PC-3 (cell line): ENCODE results near the gene TEP1. TPM values are rescaled to one million over a fixed set of nuclear protein-coding genes. Genes with fewer than 3 reads are reported as not detected.

Experiments used
- ATAC-seq: fragments of 200-7000 bp; cut with Tn5 transposase; 2 replicates; pipeline ENCODE4 v1.9.1; 2020; ENCODE audit warnings: mild to moderate bottlenecking, moderate library complexity
- BruUV-seq: library from RNA; stranded (reverse); fragments of 400-500 nt; replicated peaks from 2 replicates; lab custom pipeline; 2021; lab: Mats Ljungman, UMichigan
- CTCF ChIA-PET: fragments of 300-600 bp; sonication (Branson Sonifier 250); formaldehyde crosslinking; loops from one replicate; lab custom pipeline; 2022; ENCODE audit warnings: antibody characterized with exemption; lab: Charles Lee
- POLR2A ChIA-PET: fragments of 300-600 bp; sonication (Branson Sonifier 250); formaldehyde crosslinking; loops from one replicate; lab custom pipeline; 2022; ENCODE audit warnings: antibody characterized with exemption; ENCODE audit not compliant: unreplicated experiment; lab: Charles Lee
- DNase-seq: peaks from one replicate; pipeline ENCODE4 v3.0.0-alpha.2; 2015
- H2AFZ ChIP-seq: fragments of 300-600 bp; sonication (generic); 2 replicates; pipeline ENCODE4 v1.6.0; 2016; ENCODE audit warnings: antibody characterized with exemption, low read length
- H3F3A ChIP-seq: fragments of 300-600 bp; sonication (generic); one replicate; pipeline ENCODE4 v1.6.0; 2017; ENCODE audit warnings: antibody characterized with exemption, low read length, control low read depth, mild to moderate bottlenecking; ENCODE audit not compliant: unreplicated experiment
- H3K27ac ChIP-seq: fragments of 300-600 bp; sonication (generic); 2 replicates; pipeline ENCODE4 v1.5.1; 2016; ENCODE audit warnings: mild to moderate bottlenecking, low read length
- H3K27me3 ChIP-seq: fragments of 300-600 bp; sonication (generic); 2 replicates; pipeline ENCODE4 v1.6.1; 2016; ENCODE audit warnings: low read length, mixed read lengths
- H3K36me3 ChIP-seq: fragments of 300-600 bp; sonication (generic); 2 replicates; pipeline ENCODE4 v1.6.1; 2016; ENCODE audit warnings: low read depth, mixed run types, low read length, mixed read lengths
- H3K4me1 ChIP-seq: fragments of 300-600 bp; sonication (generic); 2 replicates; pipeline ENCODE4 v1.5.1; 2016; ENCODE audit warnings: low read length; ENCODE audit not compliant: insufficient read depth
- H3K4me2 ChIP-seq: fragments of 300-600 bp; sonication (generic); 2 replicates; pipeline ENCODE4 v1.6.0; 2016; ENCODE audit warnings: low read length
- H3K4me3 ChIP-seq: fragments of 300-600 bp; sonication (generic); 2 replicates; pipeline ENCODE4 v1.5.1; 2016; ENCODE audit warnings: mild to moderate bottlenecking, low read length, mixed read lengths
- H3K79me2 ChIP-seq: fragments of 300-600 bp; sonication (generic); 2 replicates; pipeline ENCODE4 v1.6.1; 2017; ENCODE audit warnings: low read length, mixed read lengths
- H3K9ac ChIP-seq: fragments of 300-600 bp; sonication (generic); 2 replicates; pipeline ENCODE4 v1.6.0; 2016; ENCODE audit warnings: mild to moderate bottlenecking, low read length
- H3K9me2 ChIP-seq: fragments of 300-600 bp; sonication (generic); replicated peaks from 2 replicates; pipeline ENCODE4 v1.6.1; 2016; ENCODE audit warnings: mixed run types, low read length, mixed read lengths
- H3K9me3 ChIP-seq: fragments of 300-600 bp; sonication (generic); 2 replicates; pipeline ENCODE4 v1.6.1; 2016; ENCODE audit warnings: low read length, mixed read lengths
- H4K20me1 ChIP-seq: fragments of 300-600 bp; sonication (generic); 2 replicates; pipeline ENCODE4 v1.6.1; 2016; ENCODE audit warnings: low read length, mixed read lengths
- EZH2 ChIP-seq: fragments of 300-600 bp; sonication (generic); IDR thresholded peaks from one replicate; pipeline ENCODE4 v1.6.1; 2017; ENCODE audit warnings: antibody characterized with exemption, mild to moderate bottlenecking, low read length; ENCODE audit not compliant: unreplicated experiment
- EZH2phosphoT487 ChIP-seq: fragments of 300-600 bp; sonication (generic); IDR thresholded peaks from 2 replicates; pipeline ENCODE4 v1.6.1; 2018; ENCODE audit warnings: mild to moderate bottlenecking, antibody characterized with exemption, low read length, borderline replicate concordance
- intact Hi-C: fragments of 100-400 bp; cut with micrococcal nuclease; formaldehyde crosslinking; loops from 2 replicates; pipeline ENCODE4 v1.9.0; 2023
- total RNA-seq: library from RNA; depleted of rRNA; stranded (reverse); fragments of >200 nt; gene quantifications from 2 replicates; pipeline ENCODE4 v1.2.3, GENCODE V29; 2014
- TF ChIP-seq, protein P1 (sequence below): fragments of 300-600 bp; sonication (generic); conservative IDR thresholded peaks from 2 replicates; pipeline ENCODE4 v1.5.1; 2017; ENCODE audit warnings: antibody characterized with exemption, low read depth, mild to moderate bottlenecking, low read length

Gene TEP1
- total RNA-seq, 1 experiment from 2014 or later = 8.9 TPM

DNA sequence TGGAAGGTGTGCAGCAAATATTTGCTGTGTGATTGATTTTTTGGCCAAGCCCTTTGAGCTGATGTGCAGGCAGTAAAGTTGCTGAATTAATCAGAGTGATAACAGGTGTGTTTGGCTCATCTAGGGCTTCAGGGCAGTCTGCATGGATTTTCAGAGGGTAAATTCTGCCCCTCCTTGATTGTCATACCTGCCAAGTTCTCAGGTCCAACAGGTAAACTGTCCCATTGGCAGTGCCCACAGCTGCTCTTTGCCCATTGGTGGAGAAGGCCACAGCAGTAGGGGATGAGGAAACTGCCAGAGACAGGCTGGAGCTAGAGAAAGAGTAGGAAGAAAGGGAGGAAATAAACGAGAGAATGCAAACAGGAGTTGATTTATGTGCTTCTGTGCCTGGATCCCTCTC lies 33.6 kb downstream of the TEP1 start:
- Histone ChIP-seq H3K36me3 (peaks cover 10% of the 10 kb centered on the region; the same call in 1 of the 2 replicates), H3K9ac (no peak overlapping the region)

DNA sequence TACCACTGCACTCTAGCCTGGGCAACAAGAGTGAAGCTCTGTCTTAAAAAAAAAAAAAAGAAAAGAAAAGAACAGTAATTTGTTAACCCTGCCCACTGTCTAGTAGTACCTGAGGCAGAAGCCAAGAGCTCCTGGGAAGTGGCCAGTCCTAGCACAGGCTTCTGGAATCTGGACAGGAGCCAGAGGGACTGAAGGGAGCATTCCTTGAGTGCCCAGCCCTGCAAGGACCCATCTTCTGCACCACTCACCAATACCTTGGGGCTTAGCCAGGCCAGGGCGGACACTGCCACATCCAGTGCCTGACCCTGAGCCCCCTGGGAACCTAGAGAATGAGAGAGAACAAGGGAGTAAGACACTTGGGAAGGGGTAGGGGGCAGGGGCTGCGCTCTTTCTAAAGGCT lies 36.1 kb downstream of the TEP1 start:
- Histone ChIP-seq H3K79me2 (no peaks in the 10 kb centered on the region), H3K9me2 (no peaks in the 10 kb centered on the region), H3K27ac (no peak overlapping the region), H3F3A (no peaks in the 10 kb centered on the region), H3K4me3 (no peak overlapping the region), H2AFZ (no peak overlapping the region), H3K36me3 (peaks cover 16% of the 10 kb centered on the region; the same call in 1 of the 2 replicates), H4K20me1 (no peaks in the 10 kb centered on the region), H3K4me2 (no peak overlapping the region), H3K4me1 (no peaks in the 10 kb centered on the region), H3K9ac (no peak overlapping the region), H3K27me3 (no peaks in the 10 kb centered on the region), H3K9me3 (no peaks in the 10 kb centered on the region)
- TF ChIP-seq, protein P1, sequence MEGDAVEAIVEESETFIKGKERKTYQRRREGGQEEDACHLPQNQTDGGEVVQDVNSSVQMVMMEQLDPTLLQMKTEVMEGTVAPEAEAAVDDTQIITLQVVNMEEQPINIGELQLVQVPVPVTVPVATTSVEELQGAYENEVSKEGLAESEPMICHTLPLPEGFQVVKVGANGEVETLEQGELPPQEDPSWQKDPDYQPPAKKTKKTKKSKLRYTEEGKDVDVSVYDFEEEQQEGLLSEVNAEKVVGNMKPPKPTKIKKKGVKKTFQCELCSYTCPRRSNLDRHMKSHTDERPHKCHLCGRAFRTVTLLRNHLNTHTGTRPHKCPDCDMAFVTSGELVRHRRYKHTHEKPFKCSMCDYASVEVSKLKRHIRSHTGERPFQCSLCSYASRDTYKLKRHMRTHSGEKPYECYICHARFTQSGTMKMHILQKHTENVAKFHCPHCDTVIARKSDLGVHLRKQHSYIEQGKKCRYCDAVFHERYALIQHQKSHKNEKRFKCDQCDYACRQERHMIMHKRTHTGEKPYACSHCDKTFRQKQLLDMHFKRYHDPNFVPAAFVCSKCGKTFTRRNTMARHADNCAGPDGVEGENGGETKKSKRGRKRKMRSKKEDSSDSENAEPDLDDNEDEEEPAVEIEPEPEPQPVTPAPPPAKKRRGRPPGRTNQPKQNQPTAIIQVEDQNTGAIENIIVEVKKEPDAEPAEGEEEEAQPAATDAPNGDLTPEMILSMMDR = no peak
- no peak for TF ChIP-seq EZH2
- no peak for TF ChIP-seq EZH2phosphoT487
- ATAC-seq = no peak
- POLR2A ChIA-PET = interaction anchor here (0.6 kb wide), 1 partner anchor 34 kb away, joined by 3 read pairs; no protein-coding TSS in a partner anchor
- BruUV-seq = no TSS peak
- intact Hi-C loops = no loop called here
- CTCF ChIA-PET = no interaction called here
- no peak for DNase-seq

More for the DNA sequence above, 33.6 kb downstream of the TEP1 start:
- intact Hi-C loops = no loop called here
- H3K4me1 ChIP-seq = no peaks in the 10 kb centered on the region
- H3K79me2 ChIP-seq = no peaks in the 10 kb centered on the region
- no peak overlapping the region for H2AFZ ChIP-seq
- no peaks in the 10 kb centered on the region for H3K9me3 ChIP-seq
- no peaks in the 10 kb centered on the region for H3K9me2 ChIP-seq
- ChIA-PET CTCF (no interaction called here), POLR2A (no interaction called here)
- no peak overlapping the region for H3K27ac ChIP-seq
- TF ChIP-seq EZH2 (no peak), EZH2phosphoT487 (no peak)
- TF ChIP-seq, protein P1 = no peak
- H3K4me2 ChIP-seq = no peak overlapping the region
- DNase-seq (no peak), ATAC-seq (no peak)
- H4K20me1 ChIP-seq = no peaks in the 10 kb centered on the region
- H3F3A ChIP-seq = no peaks in the 10 kb centered on the region
- no TSS peak for BruUV-seq
- H3K27me3 ChIP-seq = no peaks in the 10 kb centered on the region
- H3K4me3 ChIP-seq = no peak overlapping the region

DNA sequence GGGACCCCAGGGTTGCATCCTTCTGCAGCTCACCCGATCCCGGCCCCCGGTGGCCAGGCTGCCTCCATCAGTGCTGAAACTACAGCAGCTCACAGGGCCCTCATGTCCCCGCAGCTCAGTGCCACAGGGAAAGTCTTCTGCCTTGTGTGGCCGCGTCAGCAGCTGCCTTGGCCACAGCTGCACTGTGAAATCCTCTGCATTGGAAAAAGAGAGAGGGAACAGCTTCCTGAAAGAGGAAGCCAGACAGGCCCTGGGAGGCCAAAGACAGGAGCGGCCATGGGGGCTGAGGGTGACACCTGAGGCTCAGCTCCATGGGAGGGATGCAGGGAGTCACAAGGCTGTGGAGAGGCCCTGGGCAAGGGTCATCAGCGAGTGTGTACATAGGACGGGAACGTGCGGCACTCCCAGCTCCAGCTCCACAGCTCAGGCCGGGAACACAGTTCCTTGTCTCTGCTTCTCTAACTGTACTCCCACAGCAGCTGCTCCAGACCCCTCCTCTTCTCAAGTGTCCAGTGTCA lies 37.2 kb downstream of the TEP1 start:
- no peaks in the 10 kb centered on the region for H3K27me3 ChIP-seq
- H2AFZ ChIP-seq = no peak overlapping the region
- DNase-seq = no peak
- ChIA-PET POLR2A (interaction anchor here (0.6 kb wide), 1 partner anchor 56 kb away, joined by 5 read pairs; no protein-coding TSS in a partner anchor), CTCF (no interaction called here)
- H3K36me3 ChIP-seq = peaks cover 17% of the 10 kb centered on the region; the same call in 1 of the 2 replicates
- H3F3A ChIP-seq = no peaks in the 10 kb centered on the region
- H3K4me2 ChIP-seq = no peak overlapping the region
- no peaks in the 10 kb centered on the region for H3K79me2 ChIP-seq
- H3K4me1 ChIP-seq = no peaks in the 10 kb centered on the region
- no peaks in the 10 kb centered on the region for H4K20me1 ChIP-seq
- no peaks in the 10 kb centered on the region for H3K9me2 ChIP-seq
- H3K9me3 ChIP-seq = no peaks in the 10 kb centered on the region
- no TSS peak for BruUV-seq
- ATAC-seq = no peak
- no peak overlapping the region for H3K27ac ChIP-seq
- TF ChIP-seq, protein P1 = no peak
- TF ChIP-seq EZH2phosphoT487 (no peak), EZH2 (no peak)
- H3K4me3 ChIP-seq = no peak overlapping the region
- H3K9ac ChIP-seq = no peak overlapping the region
- intact Hi-C loops = no loop called here
